Measurements from ENCODE around the gene DCLRE1B.

DCLRE1B gene

DNA sequence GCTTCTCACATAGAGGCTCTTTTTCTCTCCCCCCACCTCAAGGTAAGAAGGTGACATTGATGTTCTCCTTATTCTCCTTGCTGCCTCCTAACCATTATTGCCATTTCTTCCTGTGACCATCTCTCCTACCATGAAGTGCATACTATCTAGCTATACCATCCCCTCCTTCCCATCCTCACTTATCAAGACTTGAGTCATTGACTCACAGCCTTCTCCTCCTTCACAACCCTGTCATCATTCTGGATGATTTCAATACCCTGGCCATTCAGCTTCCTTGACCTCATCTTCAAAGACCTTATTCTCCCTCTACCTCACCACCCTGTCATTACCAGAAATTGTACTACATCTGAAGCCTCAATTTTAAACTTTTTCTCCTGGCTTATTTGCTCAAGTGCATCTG lies 13.1 kb downstream of the DCLRE1B start:
- Histone ChIP-seq H3K9ac (ENCODE audit: low read length) (no peak overlapping the region), H2AFZ (ENCODE audit: low read length) (no peak overlapping the region), H3K79me2 (ENCODE audit: insufficient read depth, low read length) (no peaks in the 10 kb centered on the region), H4K20me1 (ENCODE audit: insufficient read depth, low read length) (no peaks in the 10 kb centered on the region), H3K4me2 (ENCODE audit: low read length) (no peak overlapping the region), H3F3A (ENCODE audit: insufficient read depth, low read length) (no peaks in the 10 kb centered on the region), H3K4me3 (ENCODE audit: low read depth, low read length, poor library complexity, severe bottlenecking) (no peak overlapping the region), H3K36me3 (ENCODE audit: insufficient read depth, low read length) (no peaks in the 10 kb centered on the region), H3K4me1 (ENCODE audit: insufficient read depth, low read length, severe bottlenecking) (peaks cover 5% of the 10 kb centered on the region), H3K27ac (ENCODE audit: low read depth, low read length, poor library complexity, severe bottlenecking) (no peak overlapping the region), H3K27me3 (ENCODE audit: insufficient read depth, low read length) (no peaks in the 10 kb centered on the region), H3K9me2 (ENCODE audit: low read depth, low read length) (no peaks in the 10 kb centered on the region), H3K9me3 (ENCODE audit: low read length) (no peaks in the 10 kb centered on the region)
- no peak for TF ChIP-seq EZH2 (IDR thresholded peaks at IDR 0.05; ENCODE audit: borderline replicate concordance, low read length)
- TF ChIP-seq, protein P1, sequence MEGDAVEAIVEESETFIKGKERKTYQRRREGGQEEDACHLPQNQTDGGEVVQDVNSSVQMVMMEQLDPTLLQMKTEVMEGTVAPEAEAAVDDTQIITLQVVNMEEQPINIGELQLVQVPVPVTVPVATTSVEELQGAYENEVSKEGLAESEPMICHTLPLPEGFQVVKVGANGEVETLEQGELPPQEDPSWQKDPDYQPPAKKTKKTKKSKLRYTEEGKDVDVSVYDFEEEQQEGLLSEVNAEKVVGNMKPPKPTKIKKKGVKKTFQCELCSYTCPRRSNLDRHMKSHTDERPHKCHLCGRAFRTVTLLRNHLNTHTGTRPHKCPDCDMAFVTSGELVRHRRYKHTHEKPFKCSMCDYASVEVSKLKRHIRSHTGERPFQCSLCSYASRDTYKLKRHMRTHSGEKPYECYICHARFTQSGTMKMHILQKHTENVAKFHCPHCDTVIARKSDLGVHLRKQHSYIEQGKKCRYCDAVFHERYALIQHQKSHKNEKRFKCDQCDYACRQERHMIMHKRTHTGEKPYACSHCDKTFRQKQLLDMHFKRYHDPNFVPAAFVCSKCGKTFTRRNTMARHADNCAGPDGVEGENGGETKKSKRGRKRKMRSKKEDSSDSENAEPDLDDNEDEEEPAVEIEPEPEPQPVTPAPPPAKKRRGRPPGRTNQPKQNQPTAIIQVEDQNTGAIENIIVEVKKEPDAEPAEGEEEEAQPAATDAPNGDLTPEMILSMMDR (IDR thresholded peaks at IDR 0.05; ENCODE audit: low read length) = no peak

- Histone ChIP-seq H3K9me2 (ENCODE audit: low read depth, low read length) (no peaks in the 10 kb centered on the region), H3K36me3 (ENCODE audit: insufficient read depth, low read length) (no peaks in the 10 kb centered on the region), H3K9ac (ENCODE audit: low read length) (no peak overlapping the region), H3K4me2 (ENCODE audit: low read length) (no peak overlapping the region), H4K20me1 (ENCODE audit: insufficient read depth, low read length) (no peaks in the 10 kb centered on the region), H3K79me2 (ENCODE audit: insufficient read depth, low read length) (no peaks in the 10 kb centered on the region), H3K4me1 (ENCODE audit: insufficient read depth, low read length, severe bottlenecking) (peaks cover 9% of the 10 kb centered on the region), H3K4me3 (ENCODE audit: low read depth, low read length, poor library complexity, severe bottlenecking) (no peak overlapping the region), H3F3A (ENCODE audit: insufficient read depth, low read length) (no peaks in the 10 kb centered on the region), H3K9me3 (ENCODE audit: low read length) (no peaks in the 10 kb centered on the region), H3K27me3 (ENCODE audit: insufficient read depth, low read length) (no peaks in the 10 kb centered on the region), H3K27ac (ENCODE audit: low read depth, low read length, poor library complexity, severe bottlenecking) (no peak overlapping the region), H2AFZ (ENCODE audit: low read length) (no peak overlapping the region)
- TF ChIP-seq, protein P1 (IDR thresholded peaks at IDR 0.05; ENCODE audit: low read length) = no peak
- no peak for TF ChIP-seq EZH2 (IDR thresholded peaks at IDR 0.05; ENCODE audit: borderline replicate concordance, low read length)
Measured at GRCh38 chr1:113922957-113923356, 17.8 kb downstream of the DCLRE1B start.

GRCh38 chr1:113924473-113924872 lies 19.3 kb downstream of the DCLRE1B start:
- no peak overlapping the region for H2AFZ ChIP-seq (ENCODE audit: low read length)
- H3F3A ChIP-seq (ENCODE audit: insufficient read depth, low read length) = no peaks in the 10 kb centered on the region
- H3K4me1 ChIP-seq (ENCODE audit: insufficient read depth, low read length, severe bottlenecking) = peaks cover 13% of the 10 kb centered on the region
- H3K36me3 ChIP-seq (ENCODE audit: insufficient read depth, low read length) = no peaks in the 10 kb centered on the region
- H3K9me2 ChIP-seq (ENCODE audit: low read depth, low read length) = no peaks in the 10 kb centered on the region
- no peak for TF ChIP-seq EZH2 (IDR thresholded peaks at IDR 0.05; ENCODE audit: borderline replicate concordance, low read length)
- TF ChIP-seq, protein P1 (IDR thresholded peaks at IDR 0.05; ENCODE audit: low read length) = no peak
- H3K4me3 ChIP-seq (ENCODE audit: low read depth, low read length, poor library complexity, severe bottlenecking) = no peak overlapping the region
- H3K27ac ChIP-seq (ENCODE audit: low read depth, low read length, poor library complexity, severe bottlenecking) = no peak overlapping the region
- H4K20me1 ChIP-seq (ENCODE audit: insufficient read depth, low read length) = no peaks in the 10 kb centered on the region
- no peak overlapping the region for H3K9ac ChIP-seq (ENCODE audit: low read length)
- H3K9me3 ChIP-seq (ENCODE audit: low read length) = no peaks in the 10 kb centered on the region
- no peak overlapping the region for H3K4me2 ChIP-seq (ENCODE audit: low read length)
- H3K79me2 ChIP-seq (ENCODE audit: insufficient read depth, low read length) = no peaks in the 10 kb centered on the region
- H3K27me3 ChIP-seq (ENCODE audit: insufficient read depth, low read length) = no peaks in the 10 kb centered on the region
